GM21526 (cell line): ENCODE data around the gene CDH24.

Source experiments
- ATAC-seq: cut with Tn5 transposase; IDR thresholded peaks from one replicate; pipeline ENCODE4 v1.9.1; 2021; ENCODE audit warnings: moderate library complexity; ENCODE audit not compliant: unreplicated experiment, low FRiP score

CDH24 gene

DNA sequence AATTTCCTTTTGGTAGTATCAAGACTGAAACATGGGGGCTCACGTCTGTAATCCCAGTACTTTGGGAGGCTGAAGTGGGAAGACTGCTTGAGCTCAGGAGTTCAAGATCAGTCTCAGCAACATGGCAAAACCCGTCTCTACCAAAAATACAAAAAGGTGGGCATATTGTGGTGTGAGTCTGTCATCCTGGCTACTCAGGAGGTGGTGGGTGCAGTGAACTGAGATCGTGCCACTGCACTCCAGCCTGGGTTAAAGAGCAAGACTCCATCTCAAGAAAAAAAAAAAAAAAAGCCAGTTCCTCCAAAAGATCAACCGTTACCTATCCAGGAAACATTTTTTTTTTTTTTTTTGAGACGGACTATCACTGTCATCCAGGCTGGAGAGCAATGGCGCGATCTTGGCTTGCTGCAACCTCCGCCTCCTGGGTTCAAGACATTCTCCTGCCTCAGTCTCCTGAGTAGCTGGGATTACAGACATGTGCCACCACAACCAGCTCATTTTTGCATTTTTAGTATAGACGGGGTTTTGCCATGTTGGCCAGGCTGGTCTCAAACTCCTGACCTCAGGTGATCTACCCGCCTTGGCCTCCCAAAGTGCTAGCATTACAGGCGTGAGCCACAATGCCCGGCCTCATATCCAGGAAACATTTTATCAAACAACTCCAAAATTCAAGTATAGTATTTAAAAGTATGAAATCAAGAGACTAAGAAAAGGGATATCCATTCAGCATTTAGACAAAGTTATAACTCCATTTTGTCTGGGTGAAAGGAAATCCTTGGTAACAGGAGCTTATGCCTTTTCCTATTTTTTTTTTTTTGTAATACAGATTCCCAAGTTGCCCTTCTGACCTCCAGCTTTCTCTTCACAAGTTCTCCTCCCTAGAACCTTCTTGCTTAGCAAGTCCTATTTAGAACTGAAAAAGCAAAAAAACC, 34.2 kb upstream of the CDH24 start:
- ATAC-seq: no peak

DNA sequence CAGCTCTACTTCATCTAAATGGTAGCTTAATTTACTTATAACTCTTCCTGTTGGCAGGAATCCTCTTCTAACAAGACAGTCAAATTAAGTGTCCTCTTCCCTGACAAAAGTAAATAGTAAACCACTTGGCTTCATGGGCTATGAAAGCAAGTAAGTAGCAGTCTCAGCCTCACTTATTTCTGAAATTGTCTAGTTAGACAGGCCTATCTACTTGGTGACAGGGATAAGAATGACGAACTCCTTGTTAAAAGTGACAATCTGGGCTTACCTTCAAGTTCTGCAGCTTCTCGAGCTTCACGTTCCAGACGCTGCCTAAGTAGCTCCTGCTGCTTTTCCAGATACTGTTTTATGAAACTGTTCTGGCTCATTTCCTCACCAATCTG, 32.9 kb upstream of the CDH24 start:
- ATAC-seq: no peak

DNA sequence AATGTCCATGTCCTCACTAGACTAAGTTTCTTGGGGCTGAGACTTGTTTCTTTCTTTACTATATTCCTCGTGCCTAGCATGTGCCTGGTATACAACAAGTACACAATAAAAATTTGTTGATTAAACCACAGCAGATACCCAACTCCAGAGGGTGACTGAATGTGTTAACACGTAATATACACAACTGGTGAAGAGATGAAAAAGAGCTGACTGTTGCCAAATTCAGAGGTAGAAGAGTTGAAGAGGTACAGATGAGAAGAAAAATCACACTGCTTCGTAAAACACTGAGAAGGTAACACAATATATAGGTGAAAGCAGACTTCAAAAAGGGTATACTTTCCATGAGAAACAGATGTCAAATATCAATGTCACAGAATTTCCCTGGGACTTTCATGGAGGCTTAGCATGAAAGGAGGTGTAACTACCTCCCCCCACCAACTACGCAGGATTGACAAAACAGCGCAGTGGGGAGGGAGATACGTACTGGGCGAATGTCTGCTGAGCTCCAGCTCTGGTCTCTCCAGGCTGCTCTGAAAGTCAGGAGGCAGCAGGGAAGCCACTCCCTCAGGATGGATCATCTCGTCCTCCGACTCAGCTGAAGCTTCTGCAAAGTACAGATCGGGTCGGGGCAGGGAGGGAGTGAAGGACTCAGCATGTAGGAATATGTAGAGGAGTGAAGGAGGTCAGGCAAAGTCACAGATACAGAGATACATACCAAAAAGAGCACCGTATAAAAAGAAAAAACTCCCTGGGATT, 32.4 kb upstream of the CDH24 start:
- ATAC-seq: no peak

GRCh38 chr14:23086565-23086964, 29.2 kb upstream of the CDH24 start:
- ATAC-seq: no peak

GRCh38 chr14:23085458-23085857, 28.1 kb upstream of the CDH24 start:
- ATAC-seq: no peak

DNA sequence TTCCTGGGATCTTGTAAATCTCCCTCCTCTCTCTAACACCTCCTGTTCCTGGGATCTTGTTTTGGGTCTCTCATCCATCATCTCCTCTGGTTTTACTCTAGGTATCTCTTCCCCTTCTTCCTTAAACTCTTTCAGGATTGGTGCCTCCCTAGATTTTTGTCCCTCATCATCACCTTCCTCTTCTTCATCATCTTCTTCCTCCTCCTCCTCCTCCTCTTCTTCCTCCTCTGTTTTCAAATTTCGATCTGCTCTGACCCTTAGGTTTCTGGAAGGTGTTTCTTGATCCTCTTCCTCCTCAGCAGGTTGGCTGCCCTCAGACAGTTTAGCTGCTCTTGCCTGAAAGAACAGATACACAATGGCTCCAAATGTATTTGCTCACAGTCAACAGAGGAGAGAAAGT, 23.2 kb upstream of the CDH24 start:
- no peak for ATAC-seq

DNA sequence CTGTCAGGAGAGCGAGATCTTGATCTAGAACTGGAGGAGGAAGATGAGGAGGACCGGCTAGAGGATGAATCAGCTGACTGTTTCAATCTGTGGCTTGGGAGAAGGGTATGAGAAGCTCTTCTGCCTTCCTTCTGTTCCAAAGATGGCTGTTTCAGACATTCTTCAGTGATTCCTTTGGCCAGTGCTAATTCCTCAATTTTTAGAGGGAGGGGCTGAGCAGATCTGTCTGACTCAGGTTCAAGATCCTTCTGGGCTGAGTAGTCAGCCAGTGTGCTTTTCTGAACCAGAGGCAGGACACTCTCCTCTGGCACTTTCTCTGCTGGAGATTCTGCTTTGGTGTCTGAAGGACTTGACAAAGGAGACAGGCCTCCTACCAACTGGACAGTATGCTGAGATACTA, 22.4 kb upstream of the CDH24 start:
- no peak for ATAC-seq

GRCh38 chr14:23078692-23079116, 21.4 kb upstream of the CDH24 start:
- ATAC-seq: no peak

DNA sequence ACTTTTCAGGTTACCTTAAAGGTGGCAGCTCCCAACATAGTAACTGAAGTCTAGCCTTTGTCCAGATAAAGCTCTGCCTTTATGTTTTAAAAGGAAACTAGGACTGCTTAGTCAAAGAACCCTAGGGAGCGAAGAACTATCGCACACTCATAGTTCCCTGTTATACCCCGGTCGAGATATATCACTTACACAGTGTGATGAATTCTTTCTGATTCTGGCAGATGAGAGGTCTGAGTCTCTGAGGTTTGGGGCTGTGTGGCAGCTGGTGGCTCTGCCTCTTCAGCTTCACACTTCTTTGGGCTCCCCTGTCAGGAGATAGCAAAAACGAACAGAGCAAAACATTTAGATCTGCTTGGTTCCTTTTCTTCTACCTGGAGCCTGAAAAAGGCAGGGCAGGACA, 20.6 kb upstream of the CDH24 start:
- ATAC-seq: no peak

DNA sequence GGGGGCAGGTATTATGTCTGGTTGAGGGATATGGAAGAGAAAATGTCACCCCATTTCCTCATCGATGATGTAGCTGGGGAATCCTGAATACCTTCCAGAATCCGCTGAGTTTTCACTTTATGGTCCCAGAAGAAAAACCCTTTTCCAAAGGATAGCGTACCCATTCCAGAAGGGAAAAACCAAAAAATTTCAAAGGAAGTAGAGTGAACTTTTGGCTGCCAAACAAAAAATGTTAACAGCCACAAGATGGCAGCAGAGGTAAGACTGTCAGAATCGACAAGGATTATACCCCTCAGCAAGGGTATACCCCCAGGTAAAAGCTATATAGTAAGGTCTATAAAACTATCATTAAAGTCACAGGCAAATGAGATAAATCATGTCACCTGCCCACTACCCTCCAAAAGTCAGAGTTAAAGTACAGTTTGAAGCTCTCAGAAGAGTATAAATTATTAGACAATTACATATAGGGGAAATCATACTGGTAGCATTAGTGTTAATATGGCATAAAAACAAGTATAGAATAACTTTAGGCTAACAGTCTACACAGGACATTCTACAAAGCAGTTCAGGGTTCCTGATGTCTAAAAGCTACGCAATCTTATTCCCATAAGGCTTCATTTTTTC, 19.6 kb upstream of the CDH24 start:
- ATAC-seq: no peak

DNA sequence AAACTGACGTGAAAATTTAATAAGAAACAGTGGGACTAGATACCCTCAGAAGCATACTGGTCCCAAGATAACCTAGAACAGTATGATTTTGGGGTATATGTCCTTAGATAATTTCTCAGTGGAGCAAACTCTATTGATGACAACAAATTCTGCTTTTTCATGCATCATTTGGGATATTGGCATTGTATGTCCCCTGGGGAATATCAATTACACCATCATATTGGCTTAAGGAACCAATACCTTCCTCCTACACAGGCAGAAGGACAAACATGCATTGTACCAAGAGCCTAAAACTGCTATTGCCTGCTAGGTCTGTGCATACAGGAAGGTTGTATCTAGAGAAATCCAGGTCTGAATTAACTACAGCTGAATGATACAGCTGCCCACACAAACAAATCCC, 17.6 kb upstream of the CDH24 start:
- ATAC-seq: no peak

DNA sequence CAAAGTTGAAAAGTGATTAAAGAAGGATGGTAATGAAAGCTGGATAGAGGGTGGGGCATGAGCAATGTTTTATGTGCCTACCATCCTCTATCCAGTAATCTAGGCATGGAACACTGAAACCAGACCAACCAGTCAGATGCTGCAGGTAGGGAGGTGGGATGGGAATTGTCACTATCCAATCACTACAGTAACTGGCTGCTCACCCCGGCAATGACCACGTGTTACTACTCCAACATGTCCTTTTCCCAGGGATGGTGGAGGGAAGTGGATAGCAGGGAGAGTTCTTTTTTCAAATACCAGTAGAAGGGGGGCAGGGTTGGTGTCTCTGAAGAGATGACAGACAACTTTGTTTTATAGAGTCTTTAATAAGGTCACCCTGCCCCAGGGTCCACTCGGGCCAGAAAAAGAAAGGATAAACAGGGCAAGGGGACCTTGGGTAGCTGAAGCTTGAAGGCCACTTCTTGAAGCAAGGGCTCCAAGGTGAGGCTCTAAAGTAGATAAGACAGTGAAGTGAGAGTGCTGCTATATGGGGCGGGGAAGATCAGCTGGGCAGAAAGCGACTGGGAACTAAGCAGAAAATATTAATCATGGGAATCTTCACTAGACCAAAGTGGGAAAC, 14.7 kb upstream of the CDH24 start:
- no peak for ATAC-seq

DNA sequence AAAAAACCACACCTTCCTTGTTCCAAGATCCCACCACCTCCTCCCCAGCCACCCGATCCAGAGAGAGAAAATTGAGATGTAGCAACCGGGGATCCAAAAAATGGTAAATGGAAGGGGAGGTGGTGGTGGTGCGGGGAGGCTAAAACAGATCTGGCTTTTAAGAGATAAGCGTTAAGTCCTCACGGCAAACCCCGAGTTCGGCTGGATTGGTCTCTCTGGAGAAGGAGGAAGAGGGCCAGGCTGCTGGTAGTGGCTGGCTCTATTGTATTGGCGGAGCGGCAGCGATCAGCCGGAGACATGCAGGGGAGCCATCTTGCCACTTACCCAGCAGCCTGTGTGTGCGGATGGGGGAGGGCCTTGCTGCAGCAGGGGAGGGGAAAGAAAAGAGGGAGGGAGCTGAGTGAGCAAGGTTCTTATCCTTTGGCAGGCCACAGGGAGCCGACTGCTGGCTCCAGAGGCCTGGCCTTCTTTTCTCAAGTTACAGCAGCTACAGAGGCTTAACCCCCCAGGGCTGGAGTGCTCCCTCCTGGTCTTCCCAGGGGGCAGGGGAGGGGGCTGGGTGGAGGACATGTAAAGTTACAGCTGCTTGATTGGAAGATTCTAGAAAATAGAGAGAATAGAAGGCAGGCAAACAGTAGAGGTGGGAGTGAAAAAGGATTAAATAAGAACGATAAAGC, 14.1 kb upstream of the CDH24 start:
- ATAC-seq: peak; percentile 70

GRCh38 chr14:23070262-23071129, 13.2 kb upstream of the CDH24 start:
- no peak for ATAC-seq

GRCh38 chr14:23069413-23069806, 12.1 kb upstream of the CDH24 start:
- ATAC-seq: no peak

DNA sequence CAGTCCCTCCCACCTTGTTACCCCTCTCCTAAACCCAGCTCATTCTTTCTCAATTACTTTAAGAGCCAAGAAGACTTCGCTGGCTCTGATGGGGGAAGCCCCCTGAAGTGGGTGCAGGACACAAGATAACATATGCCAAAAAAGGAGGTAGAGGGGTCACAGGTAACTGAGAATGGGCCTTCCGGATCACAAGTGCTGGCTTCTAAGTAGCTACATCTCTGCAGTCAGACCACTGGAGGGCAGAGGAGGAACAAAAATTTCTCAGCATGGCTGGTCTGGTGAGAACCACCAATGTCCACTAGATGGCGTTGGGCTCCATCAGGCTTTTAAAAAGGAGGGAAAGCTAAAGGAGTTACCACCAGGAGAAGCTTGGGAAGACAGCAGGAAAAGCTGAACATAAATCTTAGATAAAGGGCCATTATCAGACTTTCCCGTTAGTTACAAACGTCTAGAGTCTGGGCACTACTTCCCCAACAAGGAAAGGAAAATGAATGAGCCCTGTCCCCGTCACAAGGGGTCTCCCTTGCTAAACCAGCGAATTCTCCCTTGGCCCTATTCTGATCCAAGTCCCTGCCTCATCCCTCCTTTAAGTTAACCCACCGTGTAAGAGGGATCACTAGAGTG, 11.6 kb upstream of the CDH24 start:
- ATAC-seq: no peak

DNA sequence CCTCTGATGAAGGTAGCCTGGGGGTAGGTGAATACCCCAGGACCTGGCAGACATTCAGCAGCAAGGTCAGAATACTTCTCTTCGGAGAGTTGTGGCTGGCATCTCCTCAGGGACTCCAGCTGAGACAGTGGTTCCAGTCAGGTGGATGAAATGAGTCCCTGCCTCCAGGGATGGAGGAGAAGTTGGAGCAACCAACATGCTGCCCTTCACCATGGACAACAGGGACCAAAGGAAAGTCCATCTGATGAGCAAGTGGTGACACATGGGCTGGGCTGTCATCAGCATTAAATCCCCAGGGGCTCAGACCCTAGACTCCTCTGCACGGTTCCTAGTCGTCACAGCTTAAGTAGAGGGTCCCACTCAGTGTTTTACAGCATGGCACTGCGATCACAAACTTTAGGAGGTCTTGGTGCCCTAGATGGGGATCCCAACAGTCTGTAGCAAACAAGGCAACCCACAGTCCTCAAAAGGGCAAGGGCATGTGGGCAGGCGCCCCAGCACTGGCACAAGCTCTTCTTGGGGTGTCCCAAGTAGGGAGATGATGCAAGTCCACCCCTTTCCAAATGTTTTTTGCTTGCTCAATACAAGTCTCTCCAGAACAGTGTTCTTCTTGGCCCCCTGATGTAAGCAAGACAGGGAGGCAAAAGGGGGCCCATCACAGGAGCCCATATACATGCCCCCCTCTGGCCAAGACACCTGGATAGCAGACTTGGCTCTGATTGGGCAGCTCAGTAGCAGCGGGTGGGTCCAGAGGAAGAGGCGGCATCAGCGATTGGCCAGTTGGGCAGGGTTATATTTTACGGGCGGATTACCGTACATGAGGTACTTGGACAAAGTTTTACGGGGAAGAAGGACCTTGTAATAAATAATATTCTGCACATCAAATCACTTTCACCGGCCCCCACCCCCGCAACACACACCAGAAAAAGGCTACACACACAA, 10.8 kb upstream of the CDH24 start:
- no peak for ATAC-seq
